Activated CD4-positive, alpha-beta T cell treated with anti-CD3 and anti-CD28 coated beads, Interleukin-2, Interleukin-4, amounts not matched to agents 100 ng/mL and 50 ng/mL, durations not matched to agents 16 hours and 8 hours (primary cell): ENCODE data around the gene GRID1.

ENCODE experiments used
- DNase-seq: peaks from one replicate; pipeline ENCODE4 v3.0.0-alpha.2; 2020; ENCODE audit warnings: low spot score

GRID1 gene

DNA sequence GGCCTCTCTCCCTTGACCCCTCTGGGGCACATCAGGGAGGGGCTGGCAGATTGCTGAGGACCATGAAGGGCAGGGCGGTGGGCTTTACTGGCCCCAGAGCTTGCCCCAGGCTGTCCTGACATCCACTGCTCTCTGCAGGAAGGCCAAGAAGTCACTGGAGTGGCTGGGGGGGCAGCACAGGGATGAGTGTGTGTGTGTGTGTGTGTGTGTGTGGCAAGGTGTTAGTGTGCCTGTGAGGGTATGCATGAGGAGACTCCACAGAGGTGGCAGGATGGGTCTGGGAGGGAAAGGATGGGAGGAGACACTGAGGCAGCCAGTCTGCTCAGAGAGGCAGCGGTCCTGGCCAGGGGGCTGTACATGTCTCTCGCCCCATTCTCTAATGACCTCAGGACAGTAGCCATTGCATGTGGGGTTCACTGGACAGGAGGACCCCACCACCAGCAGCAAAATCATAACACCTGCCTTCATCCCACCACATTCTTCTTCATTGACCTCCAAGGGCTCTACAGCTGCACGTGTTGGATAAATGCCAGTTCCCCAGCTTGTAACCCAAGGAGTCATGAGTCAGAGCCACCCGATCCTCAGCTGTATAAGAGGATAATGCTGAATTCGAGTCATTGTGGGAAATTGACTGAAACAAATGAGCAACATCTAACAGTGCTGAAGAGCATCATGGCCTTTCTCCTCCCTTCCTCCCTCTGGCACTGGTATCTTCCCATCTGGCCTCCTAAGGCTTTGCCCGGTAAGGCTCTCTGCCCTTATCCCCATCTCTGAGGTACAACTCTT, 720.5 kb downstream of the GRID1 start:
- DNase-seq: no peak

- no peak for DNase-seq
Observed at GRCh38 chr10:85645053-85645452, 721.5 kb downstream of the GRID1 start.

DNA sequence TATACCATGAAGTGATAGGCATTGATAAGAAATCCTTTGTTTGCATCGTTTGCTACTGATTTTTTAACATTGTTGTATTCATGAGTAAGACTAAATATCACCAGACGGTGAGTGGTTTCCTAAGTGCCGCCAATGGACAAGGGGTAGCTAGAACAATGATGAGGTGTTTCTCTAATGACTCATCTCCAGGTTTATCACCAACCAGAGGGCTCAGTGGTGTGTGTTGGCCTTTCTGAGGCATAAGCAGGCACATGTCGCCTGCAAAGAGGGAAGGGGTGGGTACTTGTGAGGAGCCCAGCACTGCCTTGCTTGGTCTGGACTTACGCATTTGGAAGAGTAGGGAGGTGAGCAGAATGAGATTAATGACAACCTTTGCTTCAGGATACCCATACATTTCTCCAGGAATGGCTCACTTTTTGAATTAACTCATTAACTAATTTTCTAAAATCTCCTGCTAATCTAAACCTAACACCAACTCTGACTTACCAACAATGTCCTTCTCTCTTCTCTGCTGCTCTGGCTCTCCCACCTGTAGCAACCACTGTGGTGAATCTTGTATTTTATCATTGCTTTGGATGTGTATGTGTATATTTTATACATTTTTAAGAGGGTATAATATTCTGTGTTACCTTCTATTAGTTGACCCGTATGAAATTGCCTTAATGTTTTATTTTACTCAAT, 722.6 kb downstream of the GRID1 start:
- no peak for DNase-seq

GRCh38 chr10:85643171-85643844, 723.3 kb downstream of the GRID1 start:
- no peak for DNase-seq

GRCh38 chr10:85642421-85643170, 724.0 kb downstream of the GRID1 start:
- no peak for DNase-seq

DNA sequence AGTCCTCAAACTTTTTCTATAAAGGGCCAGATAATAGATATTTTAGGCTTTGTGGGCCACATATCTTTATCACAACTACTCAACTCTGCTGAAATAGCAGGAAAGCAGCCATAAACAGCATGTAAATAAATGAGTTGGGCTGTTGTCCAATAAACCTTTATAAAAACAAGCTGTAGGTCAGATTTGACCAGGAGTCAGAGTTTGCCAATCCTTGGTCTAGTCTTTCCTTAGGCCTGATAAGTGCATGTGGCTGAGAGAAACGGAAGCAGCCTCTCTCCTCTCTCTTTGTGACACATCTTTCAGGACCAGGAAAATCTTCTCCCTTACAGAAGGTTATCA, 724.5 kb downstream of the GRID1 start:
- no peak for DNase-seq

DNA sequence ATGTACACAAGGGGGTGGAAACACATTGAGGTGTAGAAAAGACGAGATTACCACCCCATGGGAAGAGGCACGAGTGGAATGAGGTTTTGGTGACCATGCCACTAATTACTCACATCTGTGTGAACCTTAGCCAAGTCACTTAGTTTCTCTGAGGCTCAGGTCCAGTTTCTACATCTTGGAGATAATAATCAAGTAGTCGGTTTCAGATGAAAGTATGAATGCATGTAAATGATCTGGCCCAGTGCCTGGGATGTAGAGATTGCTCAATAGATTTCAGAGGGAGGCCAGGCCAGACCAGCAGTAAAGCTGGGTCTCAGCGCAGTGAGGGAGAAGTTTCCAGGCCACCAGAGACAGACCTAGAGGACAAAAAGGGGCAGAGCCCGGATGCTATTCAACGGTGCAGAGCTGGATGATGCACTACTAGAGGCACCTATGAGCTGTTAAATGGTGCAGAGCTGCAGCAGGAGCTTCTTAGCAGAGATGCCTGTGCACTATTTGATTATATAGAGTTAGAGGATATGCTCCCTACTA, 725.1 kb downstream of the GRID1 start:
- no peak for DNase-seq

DNA sequence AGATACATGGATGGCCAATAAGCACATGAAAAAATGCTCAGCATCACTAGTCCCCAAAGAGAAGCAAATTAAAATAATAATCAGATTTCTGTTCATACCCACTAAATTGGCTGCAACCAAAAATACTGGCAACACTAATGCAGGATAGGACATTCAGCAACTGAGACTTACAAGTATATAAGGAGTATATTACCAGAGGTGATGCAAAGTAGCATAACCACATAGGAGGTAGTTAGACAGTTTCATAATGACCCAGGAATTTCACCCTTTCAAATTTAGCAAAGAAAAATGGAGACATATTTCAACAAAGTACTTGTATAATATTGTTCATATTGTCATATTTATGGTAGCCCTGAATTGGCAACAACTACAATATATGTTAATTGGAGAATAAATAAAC, 727.8 kb downstream of the GRID1 start:
- DNase-seq: no peak

DNA sequence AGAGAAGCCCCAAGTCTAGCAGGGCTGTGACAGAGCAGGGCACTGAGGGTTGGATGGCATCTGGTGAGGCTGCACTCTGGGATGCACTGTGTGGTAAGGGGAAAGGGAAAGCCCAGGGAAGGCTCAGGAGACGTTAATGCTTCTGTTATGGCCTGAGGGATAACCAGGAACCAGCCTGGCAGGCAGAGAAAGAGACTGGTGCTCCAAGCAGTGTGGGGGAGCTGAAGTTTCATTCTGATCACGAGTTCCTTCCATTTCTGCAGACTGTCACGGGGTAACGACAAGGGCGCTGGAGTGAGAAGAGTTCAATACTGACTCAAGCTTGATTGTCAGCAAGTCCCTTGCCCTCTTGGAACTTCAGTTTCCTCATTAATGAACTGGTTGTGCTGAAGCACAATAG, 730.9 kb downstream of the GRID1 start:
- no peak for DNase-seq

- no peak for DNase-seq
Observed at GRCh38 chr10:85624511-85624910, 742.1 kb downstream of the GRID1 start.

- DNase-seq: no peak
Observed at GRCh38 chr10:85623758-85624157, 742.8 kb downstream of the GRID1 start.

DNA sequence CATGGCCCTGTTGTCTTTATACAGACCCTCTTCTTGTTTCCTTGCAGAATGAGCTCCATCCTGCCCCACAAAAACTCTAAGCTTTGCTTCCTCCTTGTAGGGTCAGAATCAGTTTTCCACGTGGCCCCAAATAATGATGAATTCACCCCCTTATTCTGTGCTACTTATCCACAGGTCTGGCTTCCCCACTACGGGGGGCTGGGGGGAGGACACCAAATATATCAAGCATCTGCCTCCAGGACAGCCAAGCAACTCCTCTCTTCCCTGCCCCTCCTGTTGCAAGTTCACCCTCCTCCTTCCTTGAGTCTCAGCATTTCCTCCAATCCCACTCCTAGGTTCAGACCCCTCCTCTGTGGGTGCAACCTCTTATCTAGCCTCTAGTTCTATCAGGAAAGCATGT, 743.3 kb downstream of the GRID1 start:
- no peak for DNase-seq

DNA sequence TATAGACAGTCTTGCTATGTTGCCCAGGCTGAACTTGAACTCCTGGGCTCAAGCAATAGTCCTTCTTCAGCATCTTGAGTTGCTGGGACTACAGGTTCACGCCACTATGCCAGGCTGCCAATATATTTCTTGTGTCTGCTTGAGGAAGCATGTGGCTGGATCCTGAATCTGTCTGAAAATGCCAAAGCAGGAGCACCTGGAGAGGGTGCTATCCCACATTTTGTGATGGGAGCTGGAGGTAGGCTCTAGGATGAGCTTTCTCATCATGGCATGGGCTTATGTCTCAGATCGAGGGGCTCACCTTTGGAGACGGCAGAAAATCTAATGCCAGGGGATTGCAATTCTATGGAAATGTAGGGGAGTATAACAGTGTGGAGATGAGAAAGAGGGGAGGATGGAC, 744.2 kb downstream of the GRID1 start:
- no peak for DNase-seq

DNA sequence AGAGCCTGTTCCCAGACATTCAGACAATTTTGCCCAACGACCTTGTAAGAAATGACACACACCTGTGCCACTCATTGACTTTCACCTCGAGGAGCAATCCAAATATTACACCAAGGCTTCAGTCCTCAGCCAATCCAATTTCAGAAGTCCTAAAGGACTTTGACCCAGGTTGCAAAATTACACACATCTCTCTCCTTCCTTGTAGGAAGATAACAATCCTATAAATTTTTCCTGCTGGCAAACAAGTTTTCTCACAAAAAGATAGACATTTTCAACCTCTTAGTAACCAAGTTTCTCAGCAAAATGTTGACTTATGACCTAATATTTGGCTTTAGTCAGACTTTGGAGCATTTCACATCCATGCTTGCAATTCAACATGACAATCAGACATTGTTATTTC, 745.0 kb downstream of the GRID1 start:
- DNase-seq: no peak

- no peak for DNase-seq
Observed at GRCh38 chr10:85620807-85621206, 745.8 kb downstream of the GRID1 start.

DNA sequence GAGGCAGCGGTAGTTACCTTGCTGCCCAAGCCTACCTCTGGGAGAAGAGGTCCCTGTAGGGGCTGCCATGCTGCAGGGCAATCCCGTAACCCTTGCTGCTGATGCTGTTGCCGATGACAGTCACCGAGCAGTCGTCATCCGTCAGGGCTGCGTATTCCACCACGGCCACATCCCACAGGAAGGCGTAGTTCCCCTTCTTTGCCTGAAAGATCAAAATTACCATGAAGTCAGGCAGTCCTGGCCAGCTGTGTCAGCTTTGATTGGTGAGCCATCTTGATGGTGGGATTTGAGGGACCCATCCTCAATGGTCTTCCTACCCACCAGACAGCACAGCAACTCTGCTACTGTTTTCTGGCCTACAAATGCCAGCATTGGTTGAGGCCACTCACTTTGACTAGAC, 746.8 kb downstream of the GRID1 start:
- no peak for DNase-seq

DNA sequence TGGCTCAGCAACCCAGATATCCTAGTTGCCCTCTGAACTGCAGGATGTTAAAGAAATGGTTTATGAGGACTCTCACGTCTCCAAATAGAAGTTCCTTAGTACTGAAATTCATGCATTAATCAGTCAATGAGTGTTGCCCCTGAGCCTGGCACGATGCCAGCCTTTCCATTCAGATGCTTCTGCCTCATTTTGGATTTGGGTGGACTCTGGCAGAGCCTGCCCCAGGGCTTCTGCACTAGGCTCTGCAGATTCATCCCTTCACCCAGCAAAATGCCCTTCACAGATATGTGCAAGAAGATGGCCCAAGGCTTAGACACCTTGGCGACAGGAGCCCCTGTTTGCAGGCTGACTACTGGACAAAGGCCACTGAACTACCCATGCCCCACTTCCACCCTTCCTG, 747.8 kb downstream of the GRID1 start:
- no peak for DNase-seq

DNA sequence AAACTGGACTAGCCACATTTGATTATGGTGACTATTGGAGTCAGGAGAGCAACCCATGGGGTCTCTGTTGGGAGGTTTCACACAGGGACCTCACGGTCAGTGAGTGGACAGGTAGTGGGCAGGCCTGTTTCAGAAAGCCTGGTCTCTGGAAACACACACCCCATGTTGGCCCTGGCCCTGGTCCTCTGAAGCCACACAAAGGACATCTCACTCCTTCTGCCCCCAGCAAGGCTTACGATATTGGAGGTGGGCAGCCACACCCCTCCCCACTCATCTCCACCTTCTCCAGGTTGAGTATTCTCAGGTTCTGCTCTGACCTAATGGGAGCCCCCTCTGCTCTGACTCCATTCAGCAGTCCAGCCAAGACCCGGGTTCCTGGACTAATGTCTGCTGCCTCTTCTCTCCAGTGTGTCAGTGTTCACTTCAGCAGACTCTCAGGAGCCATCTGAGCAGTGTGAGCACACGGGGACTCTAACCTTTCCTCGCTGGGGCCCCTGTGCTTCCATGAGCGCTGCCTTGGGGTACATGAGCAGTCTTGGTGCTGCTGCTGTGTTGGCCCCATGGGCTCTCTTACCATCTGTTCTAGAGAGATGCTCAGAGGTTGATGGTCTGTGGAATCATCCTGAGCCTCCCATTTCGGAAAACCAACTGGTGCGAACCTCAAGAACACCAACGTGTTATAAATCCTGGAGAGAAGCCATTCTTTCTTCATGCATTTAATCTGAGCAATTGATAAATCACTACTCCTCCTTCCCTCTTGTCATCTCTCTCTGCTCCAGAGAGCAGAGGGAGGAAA, 748.6 kb downstream of the GRID1 start:
- DNase-seq: no peak

DNA sequence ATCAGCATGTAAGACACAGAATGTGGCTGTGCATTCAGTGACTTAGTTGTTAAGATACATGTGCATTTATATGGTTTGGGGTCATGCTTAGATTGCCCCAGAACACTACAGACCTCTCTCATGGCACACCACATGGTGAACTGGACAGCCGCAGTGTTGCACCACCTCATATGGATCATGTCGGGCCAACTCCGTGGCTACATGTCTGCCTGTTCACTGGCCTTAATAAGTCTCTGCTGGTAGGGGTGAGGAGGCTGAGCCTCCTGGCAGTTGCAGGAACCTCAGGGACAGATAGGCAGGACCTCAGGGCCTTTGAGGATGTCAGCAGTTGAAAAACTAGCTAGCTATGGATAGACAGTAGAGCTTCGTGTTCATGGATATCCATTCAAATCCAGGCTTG, 751.0 kb downstream of the GRID1 start:
- DNase-seq: no peak

DNA sequence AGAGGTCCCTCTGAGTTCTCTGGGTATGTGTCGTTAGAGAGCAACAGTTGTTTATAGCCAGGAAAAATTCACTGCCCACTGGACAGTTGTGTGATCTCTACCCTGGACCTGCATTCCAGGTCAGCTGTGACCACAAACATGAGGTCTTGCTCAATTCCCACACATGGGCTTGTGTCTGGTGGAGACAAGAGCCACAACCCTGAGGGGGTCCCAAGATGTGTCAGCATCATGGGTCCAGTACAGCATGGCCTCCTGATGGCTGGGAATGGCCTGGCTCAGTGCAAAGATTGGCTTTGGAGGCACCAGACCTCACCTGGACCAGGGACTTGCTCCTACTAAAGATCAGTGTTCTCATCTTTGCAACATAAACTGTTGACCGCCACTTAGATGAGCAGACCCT, 751.6 kb downstream of the GRID1 start:
- DNase-seq: no peak

DNA sequence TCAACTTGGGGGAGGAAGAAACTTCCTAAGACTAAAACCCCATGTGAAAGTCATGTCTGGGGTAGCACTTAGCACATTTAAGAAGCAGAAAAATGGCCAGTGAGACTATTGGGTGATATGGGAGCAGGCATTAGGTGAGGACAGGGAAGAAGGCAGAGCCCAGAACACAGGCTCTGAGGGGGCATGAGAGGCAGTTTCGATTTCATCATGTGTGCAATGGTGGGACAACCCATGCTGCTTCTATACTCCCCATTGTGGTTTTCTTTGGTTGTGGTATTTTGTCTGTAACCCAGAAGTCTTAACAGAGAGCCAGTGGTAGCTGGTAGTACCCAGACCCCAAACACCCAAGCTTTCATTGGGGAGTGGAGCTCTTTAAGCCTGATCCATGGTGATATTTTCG, 752.0 kb downstream of the GRID1 start:
- no peak for DNase-seq

DNA sequence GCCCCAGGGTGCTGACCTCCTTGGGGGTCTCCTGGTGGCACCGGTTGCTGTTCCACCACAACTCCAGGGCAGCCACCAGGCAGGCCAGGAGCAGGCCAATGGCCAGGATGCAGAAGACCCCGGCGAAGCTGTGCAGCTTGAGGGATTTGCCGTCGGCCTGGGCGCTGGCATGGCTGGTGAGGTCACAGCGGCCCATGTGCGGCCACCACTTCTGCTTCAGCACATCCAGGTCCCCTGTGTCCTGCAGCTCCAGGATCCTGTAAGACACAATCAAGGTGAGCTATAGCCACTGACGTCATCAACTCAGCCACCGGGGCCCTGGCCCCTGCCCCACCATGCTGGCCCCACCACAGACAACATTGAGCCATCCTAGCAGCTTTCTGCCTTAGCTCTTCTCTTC, 753.2 kb downstream of the GRID1 start:
- no peak for DNase-seq
